Measurements from ENCODE around the gene SPEG. TPM values are rescaled to one million over a fixed set of nuclear protein-coding genes. Genes with fewer than 3 reads are reported as not detected.
A peak's percentile ranks its signal among the peaks of the same experiment; 100 is the strongest.

Gene SPEG
- total RNA-seq, 2 donors from 2014 or later: 30.7 to 53.4 TPM

GRCh38 chr2:219509780-219510511 is 75.3 kb downstream of the SPEG start:
- Histone ChIP-seq H3K27me3 (replicated peaks; ENCODE audit: insufficient read depth) (peaks cover 9% of the 10 kb centered on the region), H3K9me3 (no peaks in the 10 kb centered on the region), H3K4me1 (replicated peaks) (peaks cover 2% of the 10 kb centered on the region), H3K4me3 (no peak overlapping the region), H3K27ac (no peak overlapping the region), H3K36me3 (peaks cover 0 to 8% of the 10 kb centered on the region in 2 donors)
- no peak for TF ChIP-seq POLR2A (IDR thresholded peaks at IDR 0.05)
- TF ChIP-seq CTCF (IDR thresholded peaks at IDR 0.05): peak; percentile 18 to 57 (median 39)
- intact Hi-C loops (cut with DNase I): loop anchor here (10.0 kb wide), 1 partner anchor 335 kb away; the partner anchor contains the start of genes CNPPD1, RETREG2 and SLC23A3
- DNase-seq (ENCODE audit: low spot score): peak; percentile 33
- WGBS: 2% methylated on average over 26 of the region's 26 CpGs

- intact Hi-C loops (cut with DNase I): loop anchor here (10.0 kb wide), 1 partner anchor 336 kb away; the partner anchor contains the start of genes CNPPD1, RETREG2 and SLC23A3
- no peak overlapping the region for H3K4me3 ChIP-seq
Observed at GRCh38 chr2:219510512-219511135, 76.0 kb downstream of the SPEG start.

GRCh38 chr2:219511547-219512325 is 77.1 kb downstream of the SPEG start:
- WGBS: 46% methylated on average over 14 of the region's 15 CpGs
- no peak for TF ChIP-seq POLR2AphosphoS5 (IDR thresholded peaks at IDR 0.05)
- TF ChIP-seq CTCF (IDR thresholded peaks at IDR 0.05): no peak
- no peak for TF ChIP-seq POLR2A (IDR thresholded peaks at IDR 0.05)
- Histone ChIP-seq H3K9me3 (no peaks in the 10 kb centered on the region), H3K4me3 (no peak overlapping the region), H3K36me3 (no peaks in the 10 kb centered on the region), H3K4me1 (replicated peaks) (peaks cover 2% of the 10 kb centered on the region), H3K27me3 (replicated peaks; ENCODE audit: insufficient read depth) (peaks cover 9% of the 10 kb centered on the region), H3K27ac (no peak overlapping the region)
- intact Hi-C loops (cut with DNase I): loop anchor here (10.0 kb wide), 1 partner anchor 337 kb away; the partner anchor contains the start of genes CNPPD1, RETREG2 and SLC23A3
- no peak for DNase-seq (ENCODE audit: low spot score)

More at GRCh38 chr2:219510512-219511135, 76.0 kb downstream of the SPEG start:
- H3K4me1 ChIP-seq (replicated peaks): peaks cover 2% of the 10 kb centered on the region
- no peaks in the 10 kb centered on the region for H3K9me3 ChIP-seq
- peaks cover 0 to 8% of the 10 kb centered on the region in 2 donors for H3K36me3 ChIP-seq
- TF ChIP-seq POLR2A (IDR thresholded peaks at IDR 0.05) (no peak), POLR2AphosphoS5 (IDR thresholded peaks at IDR 0.05) (no peak), CTCF (IDR thresholded peaks at IDR 0.05) (no peak)
- no peak overlapping the region for H3K27ac ChIP-seq
- DNase-seq (ENCODE audit: low spot score): no peak
- H3K27me3 ChIP-seq (replicated peaks; ENCODE audit: insufficient read depth): peaks cover 9% of the 10 kb centered on the region
- 28% methylated on average over 22 of the region's 22 CpGs for WGBS

- no peak for TF ChIP-seq CTCF (IDR thresholded peaks at IDR 0.05)
- no peak for TF ChIP-seq POLR2AphosphoS5 (IDR thresholded peaks at IDR 0.05)
- no peak for TF ChIP-seq POLR2A (IDR thresholded peaks at IDR 0.05)
- intact Hi-C loops (cut with DNase I): loop anchor here (10.0 kb wide), 1 partner anchor 338 kb away; the partner anchor contains the start of genes CNPPD1, RETREG2 and SLC23A3
- no peak overlapping the region for H3K4me3 ChIP-seq
- H3K36me3 ChIP-seq: no peaks in the 10 kb centered on the region
- H3K4me1 ChIP-seq (replicated peaks): peaks cover 2% of the 10 kb centered on the region
- peaks cover 9% of the 10 kb centered on the region for H3K27me3 ChIP-seq (replicated peaks; ENCODE audit: insufficient read depth)
- H3K27ac ChIP-seq: no peak overlapping the region
- 38% methylated on average over 16 of the region's 16 CpGs for WGBS
- no peaks in the 10 kb centered on the region for H3K9me3 ChIP-seq
- no peak for DNase-seq (ENCODE audit: low spot score)
Observed at GRCh38 chr2:219512524-219513216, 78.0 kb downstream of the SPEG start.

All from prostate gland (tissue), 2 donors.